Endodermal cell (in vitro differentiated cells): ENCODE results near the gene INHBB. TPM values are rescaled to one million over a fixed set of nuclear protein-coding genes. Genes with fewer than 3 reads are reported as not detected.

ENCODE experiments used
- DNase-seq: peaks from one replicate; pipeline ENCODE4 v3.0.0-alpha.2; 2017
- H3K27ac ChIP-seq: 2 replicates; pipeline ENCODE4 v1.5.1; 2013; ENCODE audit warnings: mild to moderate bottlenecking, low read depth, low read length, moderate library complexity
- H3K27me3 ChIP-seq: 2 replicates; pipeline ENCODE4 v1.6.1; 2013; ENCODE audit warnings: mild to moderate bottlenecking, low read length, moderate library complexity; ENCODE audit not compliant: insufficient read depth, control insufficient read depth, poor library complexity, severe bottlenecking
- H3K36me3 ChIP-seq: 2 replicates; pipeline ENCODE4 v1.7.0; 2013; ENCODE audit warnings: mild to moderate bottlenecking, low read length, moderate library complexity; ENCODE audit not compliant: control insufficient read depth, insufficient read depth
- H3K4me1 ChIP-seq: one replicate; pipeline ENCODE4 v1.7.0; 2013; ENCODE audit warnings: low read length; ENCODE audit not compliant: control insufficient read depth, insufficient read depth
- H3K4me3 ChIP-seq: 2 replicates; pipeline ENCODE4 v1.5.1; 2013; ENCODE audit warnings: mild to moderate bottlenecking, low read length, moderate library complexity
- H3K9ac ChIP-seq: 2 replicates; pipeline ENCODE4 v1.6.1; 2013; ENCODE audit warnings: mild to moderate bottlenecking, low read length, moderate library complexity; ENCODE audit not compliant: poor library complexity, severe bottlenecking; ENCODE audit errors: extremely low read depth
- H3K9me3 ChIP-seq: 2 replicates; pipeline ENCODE4 v1.6.1; 2013; ENCODE audit warnings: mild to moderate bottlenecking, low read length, moderate library complexity; ENCODE audit not compliant: control insufficient read depth
- H3K27ac Mint-ChIP-seq: 2 replicates; pipeline ENCODE4 v1.8.0; 2020; ENCODE audit warnings: mixed read lengths
- H3K27me3 Mint-ChIP-seq: 2 replicates; pipeline ENCODE4 v1.8.0; 2021; ENCODE audit warnings: mild to moderate bottlenecking, mixed read lengths; ENCODE audit not compliant: insufficient read depth
- H3K36me3 Mint-ChIP-seq: 2 replicates; pipeline ENCODE4 v1.8.0; 2020; ENCODE audit warnings: low read depth, mixed read lengths
- H3K4me1 Mint-ChIP-seq: 2 replicates; pipeline ENCODE4 v1.8.0; 2020; ENCODE audit warnings: mixed read lengths
- H3K4me3 Mint-ChIP-seq: 2 replicates; pipeline ENCODE4 v1.8.0; 2020; ENCODE audit warnings: mild to moderate bottlenecking, moderate library complexity, mixed read lengths
- H3K9me3 Mint-ChIP-seq: 2 replicates; pipeline ENCODE4 v1.8.0; 2020; ENCODE audit warnings: mild to moderate bottlenecking, mixed read lengths
- WGBS, 2 experiments: methylation state at CpG; one replicate each; pipeline versions ENCODE4 v1.1.5 to v1.1.7; 2013; ENCODE audit warnings: missing lambda C conversion rate in 2 of 2, mixed read lengths in 1 of 2; ENCODE audit not compliant: insufficient coverage in 1 of 2, insufficient read length in 1 of 2; 5-methylcytosine and 5-hydroxymethylcytosine counted together
- total RNA-seq, 2 donors: library from RNA; stranded (reverse); fragmentation: NEBNext Ultra II Directional in 1 of 2; extraction: Animal tissue kit (Norgen Biotek cat#: 25700) in 1 of 2; gene quantifications; 2 replicates in 1 of 2; 3 replicates in 1 of 2; pipeline ENCODE4 v1.2.1, GENCODE V29; 2021
- TF ChIP-seq, protein P1 (sequence below): fragments of 200-600 bp; sonication (generic); conservative IDR thresholded peaks from 2 replicates; pipeline ENCODE4 v1.5.0; 2021; ENCODE audit warnings: antibody characterized with exemption, mild to moderate bottlenecking

The INHBB gene
- total RNA-seq, 2 donors from 2014 or later, result not detected

DNA sequence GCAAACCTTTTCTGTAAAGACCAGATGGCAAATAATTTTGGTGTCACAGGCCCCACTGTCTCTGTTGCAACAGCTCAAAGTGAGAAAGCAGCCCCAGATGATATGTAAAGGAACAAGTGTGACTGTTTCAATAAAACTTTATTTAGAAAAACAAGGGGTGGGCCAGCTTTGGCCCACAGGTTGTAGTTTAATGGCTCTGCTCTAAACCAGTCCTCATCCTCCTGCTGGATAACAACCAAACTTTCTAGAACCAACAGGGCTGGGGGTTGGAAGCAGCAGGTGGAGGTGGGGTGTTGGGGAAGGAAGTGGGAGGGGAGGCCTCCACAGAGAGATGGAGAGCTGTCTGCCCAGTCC is 28.8 kb upstream of the INHBB start:
- no peaks in the 10 kb centered on the region for H3K4me1 ChIP-seq
- TF ChIP-seq, protein P1, sequence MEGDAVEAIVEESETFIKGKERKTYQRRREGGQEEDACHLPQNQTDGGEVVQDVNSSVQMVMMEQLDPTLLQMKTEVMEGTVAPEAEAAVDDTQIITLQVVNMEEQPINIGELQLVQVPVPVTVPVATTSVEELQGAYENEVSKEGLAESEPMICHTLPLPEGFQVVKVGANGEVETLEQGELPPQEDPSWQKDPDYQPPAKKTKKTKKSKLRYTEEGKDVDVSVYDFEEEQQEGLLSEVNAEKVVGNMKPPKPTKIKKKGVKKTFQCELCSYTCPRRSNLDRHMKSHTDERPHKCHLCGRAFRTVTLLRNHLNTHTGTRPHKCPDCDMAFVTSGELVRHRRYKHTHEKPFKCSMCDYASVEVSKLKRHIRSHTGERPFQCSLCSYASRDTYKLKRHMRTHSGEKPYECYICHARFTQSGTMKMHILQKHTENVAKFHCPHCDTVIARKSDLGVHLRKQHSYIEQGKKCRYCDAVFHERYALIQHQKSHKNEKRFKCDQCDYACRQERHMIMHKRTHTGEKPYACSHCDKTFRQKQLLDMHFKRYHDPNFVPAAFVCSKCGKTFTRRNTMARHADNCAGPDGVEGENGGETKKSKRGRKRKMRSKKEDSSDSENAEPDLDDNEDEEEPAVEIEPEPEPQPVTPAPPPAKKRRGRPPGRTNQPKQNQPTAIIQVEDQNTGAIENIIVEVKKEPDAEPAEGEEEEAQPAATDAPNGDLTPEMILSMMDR, result no peak
- Mint-ChIP-seq H3K27me3 (peaks cover 46% of the 10 kb centered on the region), H3K4me3 (no peak overlapping the region), H3K9me3 (no peaks in the 10 kb centered on the region), H3K27ac (no peak overlapping the region), H3K36me3 (no peaks in the 10 kb centered on the region), H3K4me1 (peaks cover 9% of the 10 kb centered on the region)
- H3K27me3 ChIP-seq, result no peaks in the 10 kb centered on the region
- DNase-seq, result no peak
- no peak overlapping the region for H3K4me3 ChIP-seq
- H3K27ac ChIP-seq, result no peak overlapping the region
- no peaks in the 10 kb centered on the region for H3K9me3 ChIP-seq
- H3K36me3 ChIP-seq, result no peaks in the 10 kb centered on the region
- H3K9ac ChIP-seq, result no peak overlapping the region

DNA sequence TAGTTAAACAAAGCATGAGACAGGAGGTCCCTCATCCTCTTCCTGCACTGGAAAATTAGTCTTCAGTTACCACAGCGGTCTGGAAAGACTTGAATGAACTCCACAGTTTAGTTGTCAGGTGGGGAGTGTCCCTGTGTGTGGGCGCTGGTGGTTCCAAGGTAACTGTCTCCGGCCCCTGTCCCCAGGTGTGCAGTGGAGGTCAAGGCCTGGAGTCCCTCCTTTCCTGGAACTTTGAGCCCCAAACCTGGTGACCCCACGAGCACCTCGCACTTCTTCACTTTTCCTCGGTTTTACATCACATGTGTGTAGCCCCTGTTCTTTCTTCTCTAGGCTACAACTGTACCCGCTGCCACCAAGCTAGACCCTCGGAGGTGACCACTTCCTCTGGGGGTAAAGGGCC is 28.0 kb upstream of the INHBB start:
- TF ChIP-seq, protein P1, result no peak
- H3K4me3 Mint-ChIP-seq, result no peak overlapping the region
- WGBS, 2 experiments, result 92 to 93% methylated on average over 6 to 8 of the region's 8 CpGs
- Histone ChIP-seq H3K36me3 (no peaks in the 10 kb centered on the region), H3K9me3 (no peaks in the 10 kb centered on the region), H3K27me3 (no peaks in the 10 kb centered on the region), H3K27ac (no peak overlapping the region), H3K4me3 (no peak overlapping the region), H3K4me1 (no peaks in the 10 kb centered on the region), H3K9ac (no peak overlapping the region)
- peaks cover 42% of the 10 kb centered on the region for H3K27me3 Mint-ChIP-seq
- no peak for DNase-seq
- no peaks in the 10 kb centered on the region for H3K36me3 Mint-ChIP-seq
- H3K9me3 Mint-ChIP-seq, result no peaks in the 10 kb centered on the region
- H3K27ac Mint-ChIP-seq, result no peak overlapping the region
- peaks cover 6% of the 10 kb centered on the region for H3K4me1 Mint-ChIP-seq

DNA sequence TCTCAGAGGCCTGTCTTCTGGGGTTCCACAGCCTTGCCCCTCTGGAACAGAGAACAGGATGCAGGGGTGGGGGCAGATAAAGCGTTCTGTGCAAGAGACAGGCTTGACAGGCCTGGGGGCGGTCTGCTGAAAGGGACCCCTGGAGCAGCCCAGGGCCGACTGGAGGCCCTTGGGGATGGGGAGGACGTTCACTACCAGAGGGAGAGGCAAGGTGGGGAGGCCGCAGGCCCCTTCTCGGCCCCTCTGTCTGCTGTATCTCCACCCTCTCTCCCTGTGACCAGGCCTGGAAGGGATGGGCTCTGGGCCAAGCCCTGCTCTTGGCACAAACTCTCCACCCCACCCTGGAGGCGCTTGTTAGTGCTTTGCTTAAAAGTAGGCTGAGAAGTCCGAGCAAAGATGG is 27.3 kb upstream of the INHBB start:
- peaks cover 39% of the 10 kb centered on the region for H3K27me3 Mint-ChIP-seq
- no peaks in the 10 kb centered on the region for H3K36me3 Mint-ChIP-seq

More for the DNA sequence above, 27.3 kb upstream of the INHBB start:
- no peak overlapping the region for H3K27ac Mint-ChIP-seq
- 79 to 100% methylated on average over 5 to 8 of the region's 8 CpGs for WGBS, 2 experiments
- TF ChIP-seq, protein P1, result no peak
- Histone ChIP-seq H3K4me1 (no peaks in the 10 kb centered on the region), H3K36me3 (no peaks in the 10 kb centered on the region), H3K27me3 (no peaks in the 10 kb centered on the region), H3K4me3 (no peak overlapping the region), H3K9me3 (no peaks in the 10 kb centered on the region), H3K9ac (no peak overlapping the region), H3K27ac (no peak overlapping the region)
- H3K9me3 Mint-ChIP-seq, result no peaks in the 10 kb centered on the region
- H3K4me1 Mint-ChIP-seq, result no peaks in the 10 kb centered on the region
- DNase-seq, result no peak
- no peak overlapping the region for H3K4me3 Mint-ChIP-seq
